Activated naive CD4-positive, alpha-beta T cell treated with anti-CD3 and anti-CD28 coated beads for 36 hours (primary cell): ENCODE measurements around the gene PNN. TPM values are rescaled to one million over a fixed set of nuclear protein-coding genes. Genes with fewer than 3 reads are reported as not detected.
"Not testable (repeated sequence)": the region's sequence is repeated elsewhere in the genome, so short reads cannot be mapped to it uniquely, and the experiment has no call there.

Source experiments
- CTCF ChIA-PET: fragments of 350-600 bp; sonication (Branson Sonifier 250); formaldehyde crosslinking; loops from one replicate; lab custom pipeline; 2021; ENCODE audit warnings: antibody characterized with exemption; lab: Charles Lee
- DNase-seq: peaks from one replicate; pipeline ENCODE4 v3.0.0-alpha.2; 2020
- H3K27ac Mint-ChIP-seq: one replicate; pipeline ENCODE4 v1.8.0; 2021; ENCODE audit warnings: mild to moderate bottlenecking, mixed read lengths
- H3K27me3 Mint-ChIP-seq: one replicate; pipeline ENCODE4 v1.8.0; 2021; ENCODE audit warnings: low read depth, mixed read lengths
- H3K36me3 Mint-ChIP-seq: one replicate; pipeline ENCODE4 v1.8.0; 2021; ENCODE audit warnings: low read depth, mixed read lengths
- H3K4me1 Mint-ChIP-seq: one replicate; pipeline ENCODE4 v1.8.0; 2021; ENCODE audit warnings: low read depth, mixed read lengths
- H3K4me3 Mint-ChIP-seq: one replicate; pipeline ENCODE4 v1.8.0; 2021; ENCODE audit warnings: mild to moderate bottlenecking, moderate library complexity, mixed read lengths
- H3K9me3 Mint-ChIP-seq: one replicate; pipeline ENCODE4 v1.8.0; 2021; ENCODE audit warnings: mixed read lengths
- intact Hi-C: fragments of 100-400 bp; cut with micrococcal nuclease; formaldehyde crosslinking; loops from one replicate; pipeline ENCODE4 v1.15.1; 2023
- total RNA-seq, 2 experiments: library from RNA; stranded (reverse); gene quantifications; one replicate each; pipeline ENCODE4 v1.2.3, GENCODE V29; 2021

Gene PNN
- total RNA-seq = 100 to 1,000 TPM in 1 of 2 experiments, 10 to 100 TPM in 1; 99.6 to 100 TPM

DNA sequence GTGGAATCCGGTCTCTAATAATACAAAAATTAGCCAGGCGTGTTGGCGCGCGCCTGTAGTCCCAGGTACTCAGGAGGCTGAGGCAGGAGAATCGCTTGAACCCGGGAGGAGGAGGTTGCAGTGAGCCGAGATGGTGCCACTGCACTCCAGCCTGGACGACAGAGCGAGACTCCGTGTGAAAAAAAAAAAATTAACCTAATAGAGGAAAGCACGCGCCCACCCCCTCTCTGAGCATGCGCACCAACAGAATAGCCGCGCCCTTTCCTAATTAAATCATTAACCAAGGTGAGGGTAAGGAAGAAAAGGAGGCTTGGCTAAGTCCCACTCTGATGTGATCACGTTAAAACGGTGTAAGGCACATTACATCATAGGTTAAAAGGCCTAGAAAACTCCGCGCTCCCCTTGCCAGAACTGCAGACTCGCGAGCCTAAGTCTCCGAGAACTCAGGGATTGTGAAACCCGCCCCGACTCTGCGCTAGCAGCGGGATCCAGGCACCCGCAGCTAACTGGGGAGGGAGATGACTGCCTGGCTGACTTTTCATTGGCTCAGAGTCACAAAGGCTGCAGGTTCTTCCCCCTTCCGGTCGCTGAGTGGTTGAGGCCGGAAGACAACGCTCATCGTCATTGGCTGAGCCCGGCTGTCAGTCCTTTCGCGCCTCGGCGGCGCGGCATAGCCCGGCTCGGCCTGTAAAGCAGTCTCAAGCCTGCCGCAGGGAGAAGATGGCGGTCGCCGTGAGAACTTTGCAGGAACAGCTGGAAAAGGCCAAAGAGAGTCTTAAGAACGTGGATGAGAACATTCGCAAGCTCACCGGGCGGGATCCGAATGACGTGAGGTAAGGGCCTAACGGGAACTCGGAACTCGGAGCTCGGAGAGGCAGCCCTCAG, at the start of gene PNN:
TSS of gene PNN (plus strand) at position 695 of the 885 bp plus-strand sequence. CDS start at position 721, 26 bp downstream.
- Mint-ChIP-seq H3K27me3 (no peaks in the 10 kb centered on the region), H3K4me3 (peak within 1 kb of the TSS; percentile 100), H3K36me3 (peaks cover 38% of the 10 kb centered on the region), H3K9me3 (no peaks in the 10 kb centered on the region), H3K4me1 (peaks cover 44% of the 10 kb centered on the region), H3K27ac (peak within 1 kb of the TSS; percentile 100)
- CTCF ChIA-PET = interaction anchor here (0.6 kb wide), 1 partner anchor 94 kb away, joined by 5 read pairs; no protein-coding TSS in a partner anchor
- peak; percentile 98 for DNase-seq
- intact Hi-C loops = loop anchor here (1.0 kb wide), 5 partner anchors 54 to 257 kb away; partner anchors contain the start of genes FBXO33, GEMIN2 and SEC23A

DNA sequence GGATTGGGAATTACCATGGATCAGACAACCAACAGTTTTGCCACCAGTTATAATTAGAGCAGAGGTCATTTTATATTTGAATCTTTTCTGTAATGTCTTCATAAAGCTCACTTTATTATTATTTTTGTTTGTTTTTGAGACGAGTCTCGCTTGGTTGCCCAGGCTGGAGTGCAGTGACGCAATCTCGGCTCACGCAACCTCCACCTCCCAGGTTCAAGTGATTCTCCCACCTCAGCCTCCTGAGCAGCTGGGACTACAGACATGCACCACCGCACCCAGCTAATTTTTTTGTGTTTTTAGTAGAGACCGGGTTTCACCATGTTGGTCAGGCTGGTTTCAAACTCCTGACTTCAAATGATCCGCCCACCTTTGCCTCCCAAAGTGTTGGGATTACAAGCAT, 37.2 kb upstream of the PNN start:
- H3K4me3 Mint-ChIP-seq, H3K9me3 Mint-ChIP-seq, intact Hi-C loops, DNase-seq, H3K27me3 Mint-ChIP-seq: not testable (repeated sequence)
- Mint-ChIP-seq H3K4me1 (peaks cover 11% of the 10 kb centered on the region), H3K36me3 (peaks cover 32% of the 10 kb centered on the region), H3K27ac (peak overlapping the region; percentile 36)
- CTCF ChIA-PET = interaction anchor here (0.8 kb wide), 1 partner anchor 131 kb away, joined by 3 read pairs; no protein-coding TSS in a partner anchor

DNA sequence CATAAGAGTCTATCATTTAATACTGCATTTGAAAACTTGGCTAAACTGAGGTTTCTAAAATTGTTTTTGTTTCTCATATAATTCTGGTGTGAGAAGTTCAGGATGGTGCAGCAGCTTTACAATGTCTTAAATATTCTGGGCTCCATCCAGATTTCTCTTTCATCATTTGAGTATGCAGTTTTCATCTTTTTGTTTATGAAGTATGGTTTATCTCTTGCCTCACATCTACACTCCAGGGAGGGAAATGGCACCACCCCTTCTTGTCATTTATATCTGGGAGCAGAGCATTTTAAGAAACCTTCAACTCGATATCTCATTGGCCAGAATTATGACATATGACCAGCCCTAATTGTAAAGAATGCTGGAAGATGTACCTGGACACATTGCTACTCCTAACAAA, 36.6 kb upstream of the PNN start:
- CTCF ChIA-PET = interaction anchor here (0.8 kb wide), 1 partner anchor 131 kb away, joined by 3 read pairs; no protein-coding TSS in a partner anchor
- peaks cover 11% of the 10 kb centered on the region for H3K4me1 Mint-ChIP-seq
- intact Hi-C loops = no loop called here
- H3K27me3 Mint-ChIP-seq = no peaks in the 10 kb centered on the region
- DNase-seq = no peak
- H3K27ac Mint-ChIP-seq = no peak overlapping the region
- H3K36me3 Mint-ChIP-seq = peaks cover 36% of the 10 kb centered on the region
- no peak overlapping the region for H3K4me3 Mint-ChIP-seq
- H3K9me3 Mint-ChIP-seq = peaks cover 5% of the 10 kb centered on the region

DNA sequence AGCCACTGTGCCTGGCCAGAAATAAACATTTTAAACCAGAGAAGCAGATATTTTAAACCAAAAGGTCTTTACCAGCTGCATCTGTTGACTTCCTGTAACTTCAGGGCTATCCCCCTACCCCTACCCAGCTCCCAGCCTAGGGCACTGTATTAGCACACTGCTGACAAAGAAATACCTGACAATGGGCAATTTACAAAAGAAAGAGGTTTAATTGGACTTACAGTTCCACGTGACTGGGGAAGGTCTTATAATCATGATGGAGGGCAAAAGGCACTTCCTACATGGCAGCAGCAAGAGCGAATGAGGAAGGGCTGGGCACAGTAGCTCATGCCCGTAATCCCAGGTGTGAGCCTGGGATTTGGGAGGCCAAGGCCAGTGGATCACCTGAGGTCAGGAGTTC, 34.9 kb upstream of the PNN start:
- Mint-ChIP-seq H3K4me1 (peaks cover 8% of the 10 kb centered on the region), H3K4me3 (no peak overlapping the region), H3K27me3 (no peaks in the 10 kb centered on the region), H3K27ac (no peak overlapping the region), H3K36me3 (peaks cover 35% of the 10 kb centered on the region), H3K9me3 (peaks cover 5% of the 10 kb centered on the region)
- intact Hi-C loops = no loop called here
- CTCF ChIA-PET = interaction anchor here (0.5 to 0.7 kb wide), 2 partner anchors 26 to 91 kb away, joined by 3 to 4 read pairs; no protein-coding TSS in a partner anchor
- DNase-seq = no peak

DNA sequence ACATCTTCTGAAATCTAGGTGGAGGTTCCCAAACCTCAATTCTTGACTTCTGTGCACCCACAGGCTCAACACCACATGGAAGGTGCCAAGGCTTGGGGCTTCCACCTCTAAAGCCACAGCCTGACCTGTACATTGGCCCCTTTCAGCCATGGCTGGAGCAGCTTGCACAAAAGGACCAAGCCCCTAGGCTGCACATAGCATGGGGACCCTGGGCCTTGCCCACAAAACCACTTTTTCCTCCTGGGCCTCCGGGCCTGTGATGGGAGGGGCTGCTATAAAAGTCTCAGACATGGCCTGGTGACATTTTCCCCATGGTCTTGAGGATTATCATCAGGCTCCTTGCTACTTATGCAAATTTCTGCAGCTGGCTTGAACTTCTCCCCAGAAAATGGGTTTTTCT, 33.4 kb upstream of the PNN start:
- H3K36me3 Mint-ChIP-seq = peaks cover 32% of the 10 kb centered on the region
- H3K4me1 Mint-ChIP-seq, H3K4me3 Mint-ChIP-seq, H3K27ac Mint-ChIP-seq, H3K27me3 Mint-ChIP-seq, CTCF ChIA-PET, intact Hi-C loops, H3K9me3 Mint-ChIP-seq, DNase-seq: not testable (repeated sequence)

DNA sequence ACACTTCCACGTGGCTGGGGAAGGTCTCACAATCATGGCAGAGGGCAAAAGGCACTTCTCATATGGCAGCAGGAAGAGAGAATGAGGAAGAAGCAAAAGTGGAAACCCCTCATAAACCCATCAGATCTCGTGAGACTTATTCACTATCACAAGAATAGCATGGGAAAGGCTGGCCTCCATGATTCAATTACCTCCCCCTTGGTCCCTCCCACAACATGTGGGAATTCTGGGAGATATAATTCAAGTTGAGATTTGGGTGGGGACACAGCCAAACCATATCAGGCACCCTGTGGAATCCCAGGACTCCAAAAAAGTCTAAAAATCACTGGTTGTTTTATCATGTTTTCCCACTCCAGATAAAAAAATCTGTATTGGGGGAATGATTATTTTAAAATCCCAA, 31.8 kb upstream of the PNN start:
- H3K9me3 Mint-ChIP-seq, intact Hi-C loops, DNase-seq, H3K27ac Mint-ChIP-seq, CTCF ChIA-PET, H3K4me3 Mint-ChIP-seq, H3K27me3 Mint-ChIP-seq, H3K4me1 Mint-ChIP-seq: not testable (repeated sequence)
- peaks cover 32% of the 10 kb centered on the region for H3K36me3 Mint-ChIP-seq

DNA sequence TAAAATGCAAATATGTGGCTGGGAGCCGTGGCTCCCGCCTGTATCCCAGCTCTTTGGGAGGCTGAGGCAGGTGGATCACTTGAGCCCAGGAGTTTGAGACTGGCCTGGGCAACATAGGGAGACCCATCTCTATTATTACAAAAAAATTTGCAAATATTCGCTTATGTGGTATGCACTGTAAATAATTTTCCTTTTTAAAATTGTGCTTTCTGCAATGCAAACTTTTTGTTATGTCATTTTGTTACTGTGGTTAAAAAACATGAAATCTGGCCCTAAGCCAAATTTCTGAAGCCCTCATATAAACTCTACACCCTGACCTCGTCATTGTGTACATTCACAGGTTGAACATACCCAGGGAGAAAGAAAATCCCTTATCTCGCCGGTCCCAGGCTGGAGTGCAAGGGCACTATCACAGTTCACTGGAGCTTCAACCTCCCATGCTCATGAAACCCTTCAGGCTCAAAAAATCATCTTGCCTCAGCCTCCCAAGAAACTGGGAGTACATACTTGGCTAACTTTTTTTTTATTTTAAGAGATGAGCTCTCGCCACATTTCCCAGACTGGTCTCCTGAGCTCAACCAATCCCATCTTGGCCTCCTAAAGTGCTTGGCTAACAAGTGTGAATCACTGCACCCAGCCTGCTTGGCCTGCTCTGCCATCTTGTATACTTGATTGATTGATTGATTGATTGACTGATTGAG, 29.6 kb upstream of the PNN start:
- H3K4me3 Mint-ChIP-seq = no peak overlapping the region
- H3K27ac Mint-ChIP-seq = no peak overlapping the region
- H3K4me1 Mint-ChIP-seq = no peaks in the 10 kb centered on the region
- H3K27me3 Mint-ChIP-seq = no peaks in the 10 kb centered on the region
- CTCF ChIA-PET = interaction anchor here (0.5 kb wide), 1 partner anchor 25 kb away, joined by 3 read pairs; no protein-coding TSS in a partner anchor
- no peak for DNase-seq
- peaks cover 5% of the 10 kb centered on the region for H3K9me3 Mint-ChIP-seq
- H3K36me3 Mint-ChIP-seq = peaks cover 32% of the 10 kb centered on the region
- intact Hi-C loops = no loop called here

DNA sequence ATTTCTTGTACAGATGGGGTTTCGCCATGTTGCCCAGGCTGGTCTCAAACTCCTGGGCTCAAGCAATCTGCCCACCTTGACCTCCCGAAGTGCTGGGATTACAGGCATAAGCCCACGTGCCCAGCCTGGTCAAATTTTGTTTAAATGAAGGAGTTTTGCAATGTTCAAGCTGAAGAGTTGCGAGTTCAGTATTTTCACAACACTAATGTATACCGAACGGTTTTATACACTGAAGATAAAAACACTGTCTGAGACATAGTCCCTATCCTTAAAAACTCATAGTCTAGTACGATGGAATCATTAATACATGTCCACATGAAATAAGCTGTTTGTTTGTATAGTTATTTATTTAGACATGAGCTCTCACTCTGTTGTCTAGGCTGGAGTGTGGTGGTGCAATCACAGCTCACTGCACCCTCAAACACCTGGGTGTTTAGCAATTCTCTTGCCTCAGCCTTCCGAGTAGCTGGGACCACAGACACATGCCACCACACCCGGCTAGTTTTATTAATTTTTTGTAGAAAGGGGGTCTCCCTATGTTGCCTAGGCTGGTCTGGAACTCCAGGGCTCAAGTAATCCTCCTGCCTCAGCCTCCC, 20.4 kb upstream of the PNN start:
- Mint-ChIP-seq H3K9me3 (no peaks in the 10 kb centered on the region), H3K27ac (no peak overlapping the region), H3K27me3 (no peaks in the 10 kb centered on the region), H3K4me3 (no peak overlapping the region), H3K36me3 (peaks cover 12% of the 10 kb centered on the region), H3K4me1 (no peaks in the 10 kb centered on the region)
- intact Hi-C loops = no loop called here
- CTCF ChIA-PET = interaction anchor here (1.1 to 1.2 kb wide), 2 partner anchors 9 to 35 kb away, joined by 4 read pairs; no protein-coding TSS in a partner anchor
- DNase-seq = no peak

DNA sequence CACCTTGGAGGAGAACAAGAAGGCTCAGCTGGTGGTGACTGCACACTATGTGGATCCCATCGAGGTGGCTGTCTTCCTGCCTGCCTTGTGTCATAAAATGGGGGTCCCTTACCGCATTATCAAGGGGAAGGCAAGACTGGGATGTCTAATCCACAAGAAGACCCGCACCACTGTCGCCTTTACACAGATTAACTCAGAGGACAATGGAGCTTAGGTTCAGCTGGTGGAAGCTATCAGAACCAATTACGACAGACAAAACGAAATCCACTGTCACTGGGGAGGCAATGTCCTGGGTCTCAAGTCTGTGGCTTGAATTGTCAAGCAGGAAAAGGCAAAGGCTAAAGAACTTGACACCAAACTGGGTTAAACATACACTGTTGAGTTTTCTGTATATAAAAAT, 17.6 kb upstream of the PNN start:
- Mint-ChIP-seq H3K27me3 (no peaks in the 10 kb centered on the region), H3K9me3 (no peaks in the 10 kb centered on the region), H3K36me3 (peaks cover 16% of the 10 kb centered on the region), H3K4me3 (no peak overlapping the region), H3K4me1 (peaks cover 11% of the 10 kb centered on the region), H3K27ac (no peak overlapping the region)
- DNase-seq = no peak
- intact Hi-C loops = no loop called here
- CTCF ChIA-PET = no interaction called here

DNA sequence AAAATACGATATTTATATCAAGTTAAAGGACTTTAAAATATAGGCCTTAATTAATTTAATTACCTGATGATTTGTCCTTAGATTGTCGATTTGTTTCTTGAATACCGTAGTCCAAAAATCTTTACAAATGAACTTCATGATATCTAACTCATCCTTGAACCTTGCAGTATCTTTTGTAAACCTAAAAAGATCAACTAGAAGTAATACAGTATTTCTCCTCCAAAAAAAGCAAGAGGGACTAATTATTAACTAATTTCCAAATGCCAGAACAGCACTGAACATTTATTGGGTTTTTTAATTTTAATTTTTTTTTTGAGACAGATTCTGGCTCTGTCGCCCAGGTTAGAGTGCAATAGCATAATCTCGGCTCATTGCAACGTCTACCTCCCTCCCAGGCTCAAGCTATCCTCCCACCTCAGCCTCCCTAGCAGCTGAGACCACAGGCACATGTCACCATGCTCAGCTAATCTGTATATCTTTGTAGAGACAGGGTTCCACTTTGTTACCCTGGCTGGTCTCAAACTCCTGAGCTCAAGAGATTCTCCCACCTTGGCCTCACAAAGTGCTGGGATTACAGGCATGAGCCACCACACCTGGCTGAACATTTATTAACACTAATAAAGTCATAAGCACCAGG, 16.7 kb upstream of the PNN start:
- intact Hi-C loops = no loop called here
- peaks cover 15% of the 10 kb centered on the region for H3K4me1 Mint-ChIP-seq
- peaks cover 19% of the 10 kb centered on the region for H3K36me3 Mint-ChIP-seq
- CTCF ChIA-PET = interaction anchor here (0.8 kb wide), 2 partner anchors 9 to 32 kb away, joined by 3 read pairs; no protein-coding TSS in a partner anchor
- H3K27ac Mint-ChIP-seq = no peak overlapping the region
- H3K4me3 Mint-ChIP-seq = no peak overlapping the region
- no peaks in the 10 kb centered on the region for H3K27me3 Mint-ChIP-seq
- H3K9me3 Mint-ChIP-seq = no peaks in the 10 kb centered on the region
- no peak for DNase-seq

DNA sequence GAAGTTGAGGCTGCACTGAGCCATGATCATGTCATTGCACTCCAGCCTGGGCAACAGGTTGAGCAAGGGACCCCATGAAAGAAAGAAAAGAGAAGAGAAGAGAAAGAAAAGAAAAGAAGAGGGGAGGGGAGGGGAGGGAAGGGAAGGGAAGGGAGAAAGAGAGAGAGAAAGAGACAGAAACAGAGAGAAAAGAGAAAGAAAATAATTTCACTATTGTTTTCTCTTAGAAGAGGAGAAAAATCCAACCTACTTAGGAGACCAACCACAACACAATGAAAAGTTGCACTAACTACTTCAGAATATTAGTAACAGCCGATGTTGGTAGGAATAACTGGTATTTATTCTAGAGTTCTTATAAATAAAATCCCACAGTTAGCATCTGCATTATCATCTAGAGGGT, 14.6 kb upstream of the PNN start:
- CTCF ChIA-PET = interaction anchor here (0.6 kb wide), 1 partner anchor 119 kb away, joined by 3 read pairs; no protein-coding TSS in a partner anchor
- no peaks in the 10 kb centered on the region for H3K9me3 Mint-ChIP-seq
- intact Hi-C loops = no loop called here
- peaks cover 26% of the 10 kb centered on the region for H3K4me1 Mint-ChIP-seq
- DNase-seq = no peak
- H3K4me3 Mint-ChIP-seq = no peak overlapping the region
- H3K27me3 Mint-ChIP-seq = no peaks in the 10 kb centered on the region
- H3K36me3 Mint-ChIP-seq = peaks cover 27% of the 10 kb centered on the region
- peak overlapping the region; percentile 51 for H3K27ac Mint-ChIP-seq
